IPS DF 4.7 (cell line): ENCODE results near the gene FOXO1.
"Not testable (repeated sequence)": the region's sequence is repeated elsewhere in the genome, so short reads cannot be mapped to it uniquely, and the experiment has no call there.

Experiments used
- DNase-seq: peaks from one replicate; pipeline ENCODE4 v3.0.0-alpha.2; 2013; ENCODE audit warnings: low spot score; ENCODE audit errors: extremely low read depth

The FOXO1 gene

DNA sequence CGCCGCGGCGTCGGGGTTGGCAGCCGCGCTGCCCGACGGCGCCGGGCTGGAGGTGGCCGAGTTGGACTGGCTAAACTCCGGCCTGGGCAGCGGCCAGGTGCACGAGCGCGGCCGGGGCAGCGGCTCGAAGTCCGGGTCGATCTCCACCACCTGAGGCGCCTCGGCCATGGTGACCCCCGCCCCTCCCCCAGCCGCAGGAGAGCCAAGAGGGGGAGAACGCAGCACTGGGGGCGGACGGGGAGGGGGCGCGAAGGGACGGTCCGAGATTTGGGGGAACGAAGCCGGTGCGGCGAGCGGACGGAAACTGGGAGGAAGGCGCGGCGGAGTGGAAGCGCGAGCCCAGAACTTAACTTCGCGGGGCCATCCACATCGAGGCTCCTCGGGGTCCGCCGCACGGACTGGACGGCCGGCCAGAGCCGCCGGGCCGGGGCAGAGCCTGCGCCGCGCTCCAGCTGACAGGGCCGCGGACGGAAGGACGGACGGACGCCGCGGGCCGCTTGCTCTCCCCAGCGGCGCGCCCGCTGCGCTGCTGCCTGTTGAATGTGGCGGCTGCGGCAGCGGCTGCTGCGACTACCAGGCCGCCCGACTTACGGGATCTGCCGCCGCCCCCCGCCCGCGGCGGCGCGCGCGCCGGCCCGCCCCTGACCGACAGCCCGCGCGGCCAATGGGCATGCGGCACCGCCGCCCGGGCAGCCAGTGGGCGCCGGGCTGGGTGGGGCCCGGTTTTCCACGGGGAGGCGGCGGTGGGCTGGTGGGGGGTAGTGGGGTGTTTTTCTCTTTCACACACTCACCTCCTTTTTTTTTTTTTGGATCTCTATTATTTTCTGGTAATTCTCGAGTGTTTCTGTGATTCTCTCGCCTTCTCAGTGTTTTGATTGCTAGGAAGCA, at the start of gene FOXO1:
Gene FOXO1, minus strand, starts transcription at position 597 of the 888 bp plus-strand sequence. Its CDS starts 429 bp downstream, at position 168.
- no peak for DNase-seq

DNA sequence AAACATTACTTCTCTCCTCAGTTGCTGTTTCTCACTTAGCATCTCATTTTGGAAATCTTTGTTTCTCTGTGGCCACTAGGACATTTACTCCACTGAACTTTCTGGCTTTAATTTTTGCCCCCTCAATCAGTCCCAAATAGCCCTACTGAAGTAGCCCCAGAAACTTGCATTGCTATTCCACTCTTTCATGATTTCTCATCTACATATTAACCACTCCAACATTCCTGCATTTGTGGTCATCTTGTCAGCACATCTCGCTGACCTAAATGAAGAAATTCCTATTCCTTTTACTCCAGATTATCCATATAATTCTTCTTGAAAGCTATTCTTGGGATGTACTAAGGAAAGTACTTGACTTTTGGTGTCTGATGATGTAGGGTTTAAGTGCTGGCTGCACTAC, 48.0 kb upstream of the FOXO1 start:
- not testable (repeated sequence) for DNase-seq

DNA sequence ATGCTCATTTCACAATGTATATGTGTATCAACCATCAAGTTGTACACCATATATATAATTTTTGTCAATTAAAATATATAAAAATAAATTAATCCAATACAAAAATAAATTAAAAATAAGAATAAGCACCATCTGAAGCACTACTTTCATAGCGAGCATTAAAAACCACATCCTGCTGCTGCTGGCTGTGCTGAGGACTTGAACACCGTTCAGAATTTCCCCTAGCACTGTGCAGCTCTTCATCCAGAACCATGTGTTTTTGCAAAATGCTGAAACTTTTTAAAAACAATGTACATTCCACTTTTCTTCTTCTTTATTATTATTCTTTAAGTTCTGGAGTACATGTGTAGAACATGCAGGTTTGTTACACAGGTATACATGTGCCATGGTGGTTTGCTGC, 40.0 kb upstream of the FOXO1 start:
- DNase-seq, result no peak

DNA sequence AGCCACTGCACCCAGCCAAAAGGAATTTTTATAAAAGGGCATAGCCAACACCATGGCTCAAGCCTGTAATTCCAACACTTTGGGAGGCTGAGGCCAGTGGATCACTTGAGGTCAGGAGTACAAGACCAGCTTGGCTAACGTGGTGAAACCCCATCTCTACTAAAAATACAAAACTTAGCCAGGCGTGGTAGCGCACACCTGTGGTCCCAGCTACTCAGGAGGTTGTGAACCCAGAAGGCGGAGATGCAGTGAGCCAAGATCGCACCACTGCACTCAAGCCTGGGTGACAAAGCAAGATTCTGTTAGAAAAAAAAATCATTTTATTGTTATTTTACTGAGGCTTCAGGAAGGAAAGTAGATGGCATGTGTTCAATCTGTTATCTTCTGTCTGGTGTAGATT, 31.3 kb upstream of the FOXO1 start:
- no peak for DNase-seq

DNA sequence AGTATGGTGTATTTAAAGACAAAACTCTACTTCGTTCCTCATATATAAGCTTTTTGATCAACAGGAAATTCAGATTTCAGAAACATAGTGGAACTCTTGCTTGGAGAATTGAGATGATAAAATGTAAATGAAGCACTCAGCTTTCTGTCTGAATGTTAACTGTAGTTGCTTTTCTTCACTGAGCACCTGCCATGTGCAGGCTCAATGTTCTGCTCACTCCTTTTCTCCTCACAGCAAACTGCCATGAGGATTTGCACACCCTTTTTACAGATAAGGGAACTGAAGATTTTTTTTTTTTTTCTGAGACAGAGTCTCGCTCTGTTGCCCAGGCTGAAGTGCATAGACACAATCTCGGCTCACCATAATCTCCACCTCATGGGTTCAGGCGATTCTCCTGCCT, 28.0 kb upstream of the FOXO1 start:
- no peak for DNase-seq

DNA sequence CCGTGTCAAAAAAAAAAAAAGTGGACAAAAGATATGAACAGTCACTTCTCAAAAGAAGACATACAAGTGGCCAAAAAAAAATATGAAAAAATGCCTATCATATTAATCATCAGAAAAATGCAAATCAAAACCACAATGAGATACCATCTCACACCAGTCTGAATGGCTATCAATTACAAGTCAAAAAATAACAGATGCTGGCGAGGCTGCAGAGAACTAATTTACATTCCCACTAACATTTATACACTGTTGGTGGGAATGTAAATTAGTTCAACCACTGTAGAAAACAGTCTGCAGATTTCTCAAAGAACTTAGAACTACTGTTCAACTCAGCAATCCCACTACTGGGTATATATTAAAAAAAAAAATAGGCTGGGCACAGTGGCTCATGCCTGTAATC, 26.5 kb upstream of the FOXO1 start:
- no peak for DNase-seq

DNA sequence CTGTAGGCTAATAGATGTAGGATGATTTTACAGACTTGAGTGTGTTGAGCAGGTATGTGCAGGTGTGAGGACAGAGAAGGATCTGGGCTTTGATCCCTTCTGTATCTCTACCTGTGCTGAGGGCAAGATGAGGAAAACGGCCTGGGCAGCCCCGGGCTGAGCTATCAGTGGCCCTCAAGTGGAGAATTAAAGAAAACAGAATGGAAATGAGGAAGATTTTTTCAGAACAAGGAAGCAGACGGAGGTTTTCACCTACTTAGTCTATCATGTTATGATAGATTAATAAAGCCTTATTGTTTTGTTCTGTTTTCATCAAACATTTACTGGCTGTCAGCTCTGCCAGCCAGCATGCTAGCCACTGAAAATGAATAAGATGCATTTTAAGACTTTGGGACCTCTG, 22.3 kb upstream of the FOXO1 start:
- DNase-seq, result no peak

DNA sequence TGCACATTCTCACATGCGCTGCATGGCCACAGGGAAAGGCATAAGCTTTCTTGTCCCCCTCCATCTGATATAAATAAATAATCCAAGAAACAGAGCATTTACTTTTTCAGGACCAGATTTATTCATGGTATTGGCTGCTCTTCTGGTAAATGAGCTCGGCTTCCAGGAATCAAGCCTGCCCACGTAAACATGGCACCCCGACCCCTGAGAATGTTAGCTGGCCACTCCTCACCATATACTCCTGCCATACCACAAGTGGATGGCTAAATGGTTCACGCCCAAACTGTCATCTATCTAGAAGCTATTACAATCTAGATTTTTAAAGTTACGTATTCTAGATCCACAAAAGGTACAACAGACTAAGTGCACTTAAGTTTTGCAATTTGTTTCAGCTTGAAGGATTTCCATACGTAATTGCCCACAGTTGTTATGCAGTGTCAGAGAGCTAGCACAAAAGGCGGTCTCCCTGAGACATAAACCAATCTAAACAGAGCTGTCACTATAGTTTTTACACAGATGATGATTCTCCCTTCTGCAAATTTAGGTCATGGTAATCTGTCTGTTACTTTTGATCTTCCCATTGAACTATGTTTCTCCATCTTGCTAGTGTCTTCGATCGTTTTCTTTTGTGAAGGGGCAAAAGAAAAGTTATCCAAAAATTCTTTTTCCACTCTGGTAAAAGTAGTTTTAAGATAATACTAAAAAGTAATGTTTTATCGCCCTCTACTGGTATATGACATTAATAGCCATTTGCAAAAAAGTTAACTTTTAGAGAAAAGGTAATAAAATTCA, 16.2 kb upstream of the FOXO1 start:
- no peak for DNase-seq

DNA sequence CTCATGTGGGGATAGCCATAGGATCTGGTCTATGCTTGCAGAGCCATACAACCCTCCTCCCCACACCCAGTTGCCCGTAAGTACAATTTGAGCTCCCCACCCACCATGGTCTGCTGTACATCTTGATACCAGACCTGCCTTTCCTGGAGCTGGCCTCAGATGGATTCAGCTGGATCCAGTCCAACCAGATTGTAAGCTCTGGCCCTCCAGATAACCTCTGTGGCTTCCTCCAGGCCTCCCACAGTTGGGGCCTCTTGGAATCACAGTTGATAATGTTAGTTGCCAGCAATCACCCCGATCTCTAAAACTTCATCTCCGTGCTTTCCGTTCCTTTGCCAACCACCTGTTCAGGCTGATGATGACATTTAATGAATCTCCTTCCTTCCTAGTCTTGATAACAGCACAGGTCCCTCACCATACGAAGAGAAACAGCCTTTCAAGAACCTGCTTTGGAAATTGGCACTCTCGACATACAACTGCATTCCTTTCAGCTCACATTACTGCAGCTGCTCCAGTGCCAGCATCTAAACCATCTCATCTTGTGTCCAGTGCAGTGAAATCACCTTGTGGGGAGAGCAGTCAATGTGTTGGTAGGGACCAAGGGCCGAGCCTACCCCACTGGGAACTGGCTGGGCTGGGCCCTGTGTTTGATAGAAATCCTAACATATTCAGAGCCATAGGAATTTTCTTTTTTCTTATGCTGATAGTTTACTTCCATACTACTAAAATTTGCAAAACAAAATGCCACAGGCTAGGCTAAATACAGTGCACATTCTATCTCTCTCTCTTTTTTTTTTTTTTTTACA, 15.1 kb upstream of the FOXO1 start:
- no peak for DNase-seq

DNA sequence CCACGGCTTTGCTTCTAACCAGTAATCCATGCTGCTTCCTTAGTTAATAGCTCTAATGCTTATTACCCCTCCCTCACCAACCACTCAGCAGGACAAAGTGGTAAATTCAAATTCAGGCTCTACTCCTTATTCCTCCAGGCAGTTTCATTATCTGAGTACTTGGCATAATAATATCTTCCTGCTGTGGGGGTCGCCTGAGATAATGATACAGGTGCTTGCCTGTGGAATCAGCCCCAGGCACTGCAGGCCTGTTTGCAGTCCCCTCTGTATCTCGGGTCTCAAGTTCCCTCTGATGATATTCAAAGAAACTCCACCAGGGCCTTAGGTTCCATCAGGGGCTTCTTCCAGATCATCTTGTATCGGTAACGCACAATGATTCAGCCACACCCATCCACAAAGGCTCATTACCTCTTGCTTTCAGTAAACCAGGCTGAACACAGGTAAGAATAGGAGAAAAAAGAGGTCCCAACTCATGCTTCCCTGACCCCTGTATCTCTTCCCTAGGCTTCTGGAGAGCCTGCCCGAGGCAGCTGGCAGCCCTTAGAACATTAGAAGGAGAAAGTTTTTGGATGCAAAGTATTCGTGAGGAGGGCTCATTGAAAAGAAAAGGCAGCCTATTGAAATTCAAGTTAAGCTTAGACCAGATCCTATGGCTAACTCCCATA, 14.3 kb upstream of the FOXO1 start:
- peak; percentile 74 for DNase-seq

DNA sequence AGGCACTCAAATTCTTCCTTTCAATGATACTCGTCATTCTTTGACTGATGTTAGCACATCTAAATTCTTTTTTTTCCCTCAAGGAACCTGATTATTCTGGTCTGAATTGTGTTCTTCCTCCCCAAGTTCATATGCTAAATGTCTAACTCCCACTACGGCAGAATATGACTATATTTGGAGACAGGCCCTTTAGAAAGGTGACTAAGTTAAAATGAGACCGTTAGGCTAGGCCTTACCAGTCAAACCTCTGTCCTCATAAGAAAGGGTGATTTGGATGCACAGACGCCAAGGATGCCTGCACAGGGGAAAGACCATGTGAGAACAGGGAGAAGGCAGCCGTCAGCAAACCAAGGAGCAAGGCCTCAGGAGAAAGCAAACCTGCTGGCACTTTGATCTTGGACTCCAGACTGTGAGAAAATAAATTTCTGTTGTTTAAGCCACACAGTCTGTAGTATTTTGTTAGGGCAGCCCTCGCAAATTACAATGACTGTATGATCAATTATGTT, 13.1 kb upstream of the FOXO1 start:
- DNase-seq, result no peak

DNA sequence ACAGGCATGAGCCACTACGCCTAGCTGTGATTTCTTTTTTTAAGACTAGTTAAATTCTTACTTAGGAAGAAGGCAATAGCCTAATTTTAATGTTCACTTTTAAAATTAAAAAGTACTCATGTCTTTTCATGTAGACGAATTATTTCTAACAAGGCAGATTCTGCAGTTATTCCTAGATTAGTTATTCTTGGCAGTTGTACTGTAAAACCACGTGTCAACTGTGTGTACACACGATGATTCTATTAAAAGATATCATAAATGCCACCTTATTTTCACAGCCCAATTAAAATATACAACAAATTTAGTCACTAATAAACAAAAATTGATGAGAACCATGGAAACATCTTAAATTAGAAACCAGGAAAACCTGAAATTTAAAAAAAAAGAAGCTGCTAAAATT, 10.6 kb upstream of the FOXO1 start:
- no peak for DNase-seq

DNA sequence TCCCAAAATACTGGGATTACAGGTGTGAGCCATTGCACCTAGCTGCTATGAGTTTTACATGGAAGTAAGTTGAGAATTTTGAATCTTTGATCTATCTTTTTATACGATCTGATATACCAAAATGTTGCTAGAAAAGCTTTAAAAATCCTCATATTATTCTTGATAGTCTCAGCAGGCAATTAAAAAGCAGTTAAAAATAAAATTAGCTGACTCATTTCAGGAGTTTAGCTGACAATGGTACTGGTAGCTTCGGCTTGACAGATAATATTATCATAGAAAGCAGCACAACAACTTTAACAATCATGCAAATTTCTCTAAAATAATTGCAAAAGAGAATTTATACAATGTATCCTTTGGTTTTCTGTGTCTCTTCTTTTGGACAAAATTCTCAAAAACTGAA, 9.6 kb upstream of the FOXO1 start:
- DNase-seq, result no peak

DNA sequence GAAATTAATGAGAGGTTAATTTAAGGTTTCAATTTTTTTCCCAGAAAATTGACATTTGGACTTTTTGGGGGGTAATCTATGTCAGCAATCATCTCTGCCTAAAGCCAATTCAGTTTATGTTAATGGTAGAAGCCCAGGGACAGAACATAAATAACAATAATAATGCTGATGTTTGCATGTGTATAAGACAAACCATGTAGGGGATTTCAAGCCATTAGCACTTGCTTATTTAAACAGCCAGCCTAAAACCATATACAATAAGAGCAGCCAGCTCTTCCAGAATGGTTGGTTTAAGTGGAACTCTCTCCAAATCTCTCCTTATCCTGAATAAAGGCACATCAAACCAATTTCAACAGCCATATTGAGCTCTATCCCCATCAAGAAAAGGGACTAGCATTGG, 7.0 kb upstream of the FOXO1 start:
- DNase-seq, result no peak

DNA sequence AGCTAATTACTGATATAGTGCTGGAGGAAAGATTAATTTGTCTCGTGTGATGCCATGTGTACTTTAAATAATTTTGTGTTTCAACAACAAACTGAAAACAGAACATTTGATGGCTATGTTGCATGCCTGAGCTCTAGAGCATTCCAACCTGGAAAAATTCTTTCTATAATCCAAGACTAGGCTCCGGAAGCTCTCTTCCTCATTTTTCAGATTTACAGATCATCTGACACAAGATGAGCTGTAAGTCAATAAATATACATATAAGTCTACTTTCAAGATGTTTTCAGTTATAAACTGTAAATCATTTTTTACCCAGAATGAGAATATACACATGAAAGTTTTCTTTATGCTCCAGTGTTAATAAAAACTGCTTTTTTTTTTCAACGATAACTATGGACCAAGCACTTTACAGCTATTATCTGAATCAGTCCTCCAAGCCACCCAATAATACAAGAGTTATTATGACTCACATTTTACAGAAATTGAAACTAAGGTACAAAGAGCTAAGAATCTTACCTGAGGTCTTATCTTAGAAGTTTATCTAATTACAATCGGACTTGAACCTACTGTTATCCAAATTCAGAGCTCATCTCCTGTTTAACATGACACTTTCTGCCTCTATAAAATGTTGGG, 6.4 kb upstream of the FOXO1 start:
- no peak for DNase-seq

DNA sequence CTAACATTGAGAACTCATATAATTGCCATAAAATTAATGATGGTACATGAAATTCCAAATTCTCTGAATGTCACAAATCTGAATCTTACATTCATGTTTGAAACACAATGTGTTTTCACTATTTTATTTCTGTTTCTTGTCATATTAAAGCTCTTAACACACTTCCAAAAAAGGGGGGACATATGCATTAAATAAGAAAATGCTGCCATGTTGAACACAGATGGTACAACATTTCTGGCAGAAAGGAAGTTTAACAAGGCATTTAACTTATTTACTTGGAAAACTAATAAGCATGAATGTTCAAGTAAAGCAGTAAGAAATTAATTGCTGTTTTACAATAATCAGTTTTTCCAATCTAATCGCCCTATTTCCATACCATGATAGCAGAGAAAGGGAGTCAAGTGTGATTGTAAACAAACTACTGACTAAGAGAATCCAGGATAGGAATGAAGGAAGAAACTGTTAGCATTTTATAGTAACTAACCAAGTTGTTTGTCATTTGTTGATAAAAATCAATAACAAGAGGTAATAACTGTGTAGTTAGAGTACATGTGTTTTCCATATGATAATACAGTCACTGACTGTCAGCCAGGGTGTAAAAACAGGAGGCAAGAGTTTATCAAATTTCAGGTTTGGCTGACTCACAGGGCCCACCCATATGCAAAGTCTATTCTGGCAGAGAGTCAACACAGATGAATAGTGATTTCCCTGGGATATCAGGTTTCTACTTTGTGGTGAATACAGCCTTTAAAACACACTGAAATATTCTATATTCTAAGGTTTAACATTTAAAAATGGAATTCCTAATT, 5.7 kb upstream of the FOXO1 start:
- no peak for DNase-seq

DNA sequence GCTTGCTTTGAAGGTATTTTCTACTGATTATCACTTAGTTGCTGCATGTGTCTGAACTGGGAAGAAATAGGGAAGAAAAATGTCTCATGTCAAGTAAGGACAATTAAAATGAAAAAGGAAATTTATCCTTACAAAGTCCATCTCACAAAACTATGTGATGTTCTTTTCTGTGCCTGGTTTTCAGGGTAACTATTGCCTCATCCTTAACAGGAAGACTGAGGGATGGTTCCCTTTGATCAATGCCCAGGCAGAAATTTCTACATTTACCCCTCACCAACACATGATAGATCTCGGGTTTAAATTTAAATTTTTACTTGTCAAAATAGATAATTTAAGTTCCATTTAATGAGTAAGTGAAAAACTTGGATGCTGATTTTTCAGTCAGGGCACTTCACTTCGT, 3.9 kb upstream of the FOXO1 start:
- no peak for DNase-seq

DNA sequence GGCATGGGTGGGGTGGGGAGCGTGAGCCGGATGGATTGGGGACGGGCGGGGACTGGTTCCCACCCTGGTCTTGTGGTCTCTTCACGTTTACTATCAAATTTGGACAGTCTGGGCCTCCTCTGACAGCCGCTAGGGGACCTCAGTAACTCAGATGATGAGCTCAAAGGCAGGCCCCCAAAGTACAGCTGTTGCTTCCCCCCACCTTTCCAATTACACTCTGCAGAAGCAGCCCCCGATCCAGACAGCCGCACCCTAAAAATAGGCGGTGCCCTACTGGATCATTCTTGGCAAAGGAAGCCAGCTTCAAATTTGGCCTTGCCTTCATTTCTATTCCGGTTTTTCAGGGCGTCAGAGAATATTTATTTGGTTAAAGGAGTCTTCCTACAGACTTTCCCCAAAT, 1.9 kb upstream of the FOXO1 start:
- DNase-seq, result no peak

DNA sequence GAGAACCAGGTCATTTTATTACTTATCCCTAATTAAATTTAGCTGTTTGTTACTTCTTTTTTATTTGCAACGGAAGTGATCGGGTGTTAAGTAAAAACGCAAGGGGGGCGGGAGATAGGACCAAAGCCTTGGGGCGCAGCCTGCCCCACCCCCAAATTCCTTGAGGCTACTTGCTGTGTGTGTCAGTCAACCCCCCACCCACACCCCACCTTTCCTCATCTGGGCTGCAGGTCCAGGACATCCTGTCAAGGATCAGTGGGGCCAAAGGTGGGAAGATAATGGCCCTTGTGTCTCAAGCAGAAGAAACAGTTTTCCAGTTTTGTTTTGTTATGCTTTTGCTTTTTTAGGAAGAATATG, 1.2 kb upstream of the FOXO1 start:
- no peak for DNase-seq
